ENCODE measurements around the gene ZNF662.

GRCh38 chr3:42877881-42878280 is 28.1 kb upstream of the ZNF662 start:
- TF ChIP-seq CTCF (IDR thresholded peaks at IDR 0.05) = no peak
- no peak for TF ChIP-seq POLR2AphosphoS5 (IDR thresholded peaks at IDR 0.05)
- TF ChIP-seq EP300 (IDR thresholded peaks at IDR 0.05) = no peak

Data from stomach (tissue), 4 donors.